ENCODE data around the gene SUGCT. TPM values are rescaled to one million over a fixed set of nuclear protein-coding genes. Genes with fewer than 3 reads are reported as not detected.

SUGCT gene
- total RNA-seq, 1 experiment from 2014 or later, result 5.4 TPM

- Histone ChIP-seq H2BK5ac (ENCODE audit: insufficient read length, low read length) (no peak overlapping the region), H3K18ac (ENCODE audit: insufficient read length, low read depth, low read length) (no peak overlapping the region), H3K79me1 (ENCODE audit: insufficient read depth, low read depth, low read length, poor library complexity, severe bottlenecking) (no peaks in the 10 kb centered on the region), H4K91ac (ENCODE audit: insufficient read length, low read depth, low read length) (no peak overlapping the region), H2AK5ac (ENCODE audit: insufficient read length, low read length) (no peak overlapping the region), H3K4me2 (ENCODE audit: insufficient read depth, insufficient read length, low read length) (no peak overlapping the region), H3K79me2 (ENCODE audit: insufficient read depth, low read length) (no peaks in the 10 kb centered on the region), H3K4me1 (ENCODE audit: insufficient read depth, low read length) (no peaks in the 10 kb centered on the region), H3K27me3 (ENCODE audit: insufficient read depth, low read length) (no peaks in the 10 kb centered on the region), H3K9ac (ENCODE audit: extremely low read depth, insufficient read length, low read length) (no peak overlapping the region), H3K4ac (ENCODE audit: low read depth, low read length) (no peak overlapping the region), H2BK20ac (ENCODE audit: low read depth, low read length, poor library complexity, severe bottlenecking) (no peak overlapping the region), H3K23ac (ENCODE audit: insufficient read length, low read depth, low read length) (no peak overlapping the region), H2BK15ac (ENCODE audit: low read depth, low read length) (no peak overlapping the region), H4K20me1 (ENCODE audit: control insufficient read depth, insufficient read depth, insufficient read length) (no peaks in the 10 kb centered on the region), H3K9me3 (ENCODE audit: control insufficient read depth, low read depth, low read length) (no peaks in the 10 kb centered on the region), H2BK12ac (ENCODE audit: insufficient read length, low read depth, low read length) (no peak overlapping the region), H3K23me2 (ENCODE audit: insufficient read length, low read depth, low read length, poor library complexity, severe bottlenecking) (no peaks in the 10 kb centered on the region), H3T11ph (ENCODE audit: low read length) (no peak overlapping the region), H2BK120ac (ENCODE audit: low read depth, low read length, poor library complexity, severe bottlenecking) (no peak overlapping the region), H3K56ac (ENCODE audit: insufficient read length, low read depth, low read length) (no peak overlapping the region), H4K8ac (replicated peaks; ENCODE audit: insufficient read length, low read depth, low read length) (no peak overlapping the region), H3K14ac (ENCODE audit: insufficient read depth, low read length) (no peak overlapping the region), H4K5ac (ENCODE audit: insufficient read length, low read depth, low read length) (no peak overlapping the region), H3K27ac (ENCODE audit: insufficient read length, low read depth, low read length) (no peak overlapping the region), H2AFZ (ENCODE audit: low read length) (no peak overlapping the region)
- Mint-ChIP-seq H3K4me3 (no peak overlapping the region), H3K9me3 (no peaks in the 10 kb centered on the region), H3K27me3 (ENCODE audit: low read depth) (no peaks in the 10 kb centered on the region), H3K36me3 (ENCODE audit: insufficient read depth in 1 of 3, low read depth in 3 of 3) (no peaks in the 10 kb centered on the region), H3K4me1 (peaks cover 6 to 17% of the 10 kb centered on the region in 2 experiments), H3K27ac (peak overlapping the region in 1 of 3 experiments; percentile 0; a peak in 2 of 7 replicates)
- no peak for TF ChIP-seq CTCF (conservative IDR thresholded peaks at IDR 0.05)
- no peak for DNase-seq
- WGBS (ENCODE audit: extremely low coverage, insufficient read length, low lambda C conversion rate), result no CpG with 5 or more reads among the region's 1 CpG
Observed at GRCh38 chr7:40419806-40420205, 285.0 kb downstream of the SUGCT start.
